Stomach (tissue), 4 donors: ENCODE results near the gene DOK6.
"Not testable (repeated sequence)": the region's sequence is repeated elsewhere in the genome, so short reads cannot be mapped to it uniquely, and the experiment has no call there.

Experiments used
- CTCF ChIP-seq, 7 experiments: fragments of 450-650 bp in 4 of 7; fragments of 200-600 bp in 3 of 7; sonication (generic) in 3 of 7; IDR thresholded peaks; one replicate each; pipeline ENCODE4 v1.5.1; 2016 to 2019; ENCODE audit warnings: antibody characterized with exemption in 7 of 7, control low read depth in 2 of 7, mild to moderate bottlenecking in 1 of 7
- POLR2AphosphoS5 ChIP-seq, 3 donors: sonication (generic); formaldehyde crosslinking; IDR thresholded peaks; one replicate each; pipeline ENCODE4 v1.6.1; 2016; ENCODE audit warnings: antibody characterized with exemption in 3 of 3

- not testable (repeated sequence) for TF ChIP-seq CTCF, POLR2AphosphoS5 (IDR thresholded peaks at IDR 0.05)
Observed at GRCh38 chr18:69662090-69662489, 261.4 kb downstream of the DOK6 start.
